Measurements from ENCODE around the gene ZNF668. TPM values are rescaled to one million over a fixed set of nuclear protein-coding genes. Genes with fewer than 3 reads are reported as not detected.

ZNF668 gene
- total RNA-seq, 1 donor from 2014 or later = 5.4 TPM

DNA sequence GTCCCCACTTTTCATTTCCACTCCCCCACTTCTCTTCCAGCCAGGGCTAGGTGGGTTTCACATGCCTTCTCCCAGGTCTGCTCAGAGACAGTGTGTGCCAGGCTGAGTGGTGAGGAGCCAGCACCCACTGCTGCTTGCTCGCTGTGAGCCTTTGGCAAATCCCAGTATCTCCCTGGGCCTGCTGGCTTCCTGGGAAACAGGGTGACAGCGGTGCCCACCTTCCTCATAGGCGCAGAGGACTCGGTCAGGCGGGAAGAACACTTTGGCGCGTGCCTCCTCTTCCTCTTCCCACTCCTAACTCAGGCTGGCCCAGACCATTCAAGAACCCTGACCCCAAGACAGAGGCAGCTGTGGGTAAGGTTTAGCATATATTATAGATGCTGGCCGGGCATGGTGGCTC is 15.2 kb upstream of the ZNF668 start:
- no peak overlapping the region for H3K27ac ChIP-seq
- peaks cover 17% of the 10 kb centered on the region for H3K4me1 ChIP-seq
- H3K4me3 ChIP-seq = no peak overlapping the region
- intact Hi-C loops (cut with DNase I) = loop anchor here (10.0 kb wide), 1 partner anchor 56 kb away; no protein-coding TSS in a partner anchor
- H3K27me3 ChIP-seq = no peaks in the 10 kb centered on the region
- no peaks in the 10 kb centered on the region for H3K9me3 ChIP-seq
- no peak for TF ChIP-seq POLR2A (IDR thresholded peaks at IDR 0.05)
- TF ChIP-seq, protein P1, sequence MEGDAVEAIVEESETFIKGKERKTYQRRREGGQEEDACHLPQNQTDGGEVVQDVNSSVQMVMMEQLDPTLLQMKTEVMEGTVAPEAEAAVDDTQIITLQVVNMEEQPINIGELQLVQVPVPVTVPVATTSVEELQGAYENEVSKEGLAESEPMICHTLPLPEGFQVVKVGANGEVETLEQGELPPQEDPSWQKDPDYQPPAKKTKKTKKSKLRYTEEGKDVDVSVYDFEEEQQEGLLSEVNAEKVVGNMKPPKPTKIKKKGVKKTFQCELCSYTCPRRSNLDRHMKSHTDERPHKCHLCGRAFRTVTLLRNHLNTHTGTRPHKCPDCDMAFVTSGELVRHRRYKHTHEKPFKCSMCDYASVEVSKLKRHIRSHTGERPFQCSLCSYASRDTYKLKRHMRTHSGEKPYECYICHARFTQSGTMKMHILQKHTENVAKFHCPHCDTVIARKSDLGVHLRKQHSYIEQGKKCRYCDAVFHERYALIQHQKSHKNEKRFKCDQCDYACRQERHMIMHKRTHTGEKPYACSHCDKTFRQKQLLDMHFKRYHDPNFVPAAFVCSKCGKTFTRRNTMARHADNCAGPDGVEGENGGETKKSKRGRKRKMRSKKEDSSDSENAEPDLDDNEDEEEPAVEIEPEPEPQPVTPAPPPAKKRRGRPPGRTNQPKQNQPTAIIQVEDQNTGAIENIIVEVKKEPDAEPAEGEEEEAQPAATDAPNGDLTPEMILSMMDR (IDR thresholded peaks at IDR 0.05) = no peak
- TF ChIP-seq POLR2AphosphoS5 (IDR thresholded peaks at IDR 0.05; ENCODE audit: insufficient read depth in 1 of 2, low read depth in 1 of 2) = no peak
- DNase-seq (ENCODE audit: extremely low spot score in 2 of 2) = no peak
- peaks cover 0 to 18% of the 10 kb centered on the region in 2 donors for H3K36me3 ChIP-seq

GRCh38 chr16:31088459-31089183 is 14.6 kb upstream of the ZNF668 start, which contains the start of gene PRSS53:
PRSS53 (minus strand) TSS chr16:31088943; CDS start chr16:31088809, 134 bp downstream.
- no peak for DNase-seq (ENCODE audit: extremely low spot score in 2 of 2)

GRCh38 chr16:31087971-31088370 is 13.9 kb upstream of the ZNF668 start:
- Histone ChIP-seq H3K27ac (no peak overlapping the region), H3K4me1 (peaks cover 5% of the 10 kb centered on the region), H3K9me3 (no peaks in the 10 kb centered on the region), H3K36me3 (peaks cover 0 to 27% of the 10 kb centered on the region in 2 donors), H3K27me3 (no peaks in the 10 kb centered on the region), H3K4me3 (no peak overlapping the region)
- no peak for TF ChIP-seq POLR2AphosphoS5 (IDR thresholded peaks at IDR 0.05; ENCODE audit: insufficient read depth in 1 of 2, low read depth in 1 of 2)
- TF ChIP-seq, protein P1 (IDR thresholded peaks at IDR 0.05) = no peak
- no peak for TF ChIP-seq POLR2A (IDR thresholded peaks at IDR 0.05)
- no peak for DNase-seq (ENCODE audit: extremely low spot score in 2 of 2)
- intact Hi-C loops (cut with DNase I) = loop anchor here (10.0 kb wide), 1 partner anchor 57 kb away; no protein-coding TSS in a partner anchor

More at GRCh38 chr16:31088459-31089183, 14.6 kb upstream of the ZNF668 start, which contains the start of gene PRSS53:
- intact Hi-C loops (cut with DNase I) = loop anchor here (10.0 kb wide), 1 partner anchor 56 kb away; no protein-coding TSS in a partner anchor
- no peaks in the 10 kb centered on the region for H3K9me3 ChIP-seq
- H3K27ac ChIP-seq = no peak within 1 kb of the TSS
- no peaks in the 10 kb centered on the region for H3K27me3 ChIP-seq
- TF ChIP-seq POLR2AphosphoS5 (IDR thresholded peaks at IDR 0.05; ENCODE audit: insufficient read depth in 1 of 2, low read depth in 1 of 2) (no peak), POLR2A (IDR thresholded peaks at IDR 0.05) (no peak)
- TF ChIP-seq, protein P1 (IDR thresholded peaks at IDR 0.05) = no peak
- H3K36me3 ChIP-seq = peaks cover 0 to 21% of the 10 kb centered on the region in 2 donors
- no peak within 1 kb of the TSS for H3K4me3 ChIP-seq
- peaks cover 11% of the 10 kb centered on the region for H3K4me1 ChIP-seq

DNA sequence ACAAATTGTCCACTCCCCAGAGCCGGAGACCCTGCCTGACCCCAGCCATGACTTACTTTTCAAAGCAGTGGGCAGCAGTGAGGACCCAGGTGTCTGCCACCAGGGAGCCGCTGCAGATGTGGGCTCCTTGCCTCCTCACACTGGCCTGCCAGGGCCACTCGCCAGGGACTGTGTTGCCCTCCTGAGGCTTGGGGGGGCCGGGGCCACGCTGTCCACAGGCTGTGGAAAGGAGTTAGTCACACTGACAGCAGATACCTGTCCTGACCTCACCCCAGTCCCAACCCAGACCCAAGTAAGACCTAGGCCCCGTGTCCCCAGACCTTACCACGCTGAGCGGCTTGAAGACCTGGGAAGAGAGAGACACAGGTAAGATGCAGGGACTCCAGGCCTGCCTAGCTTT is 13.4 kb upstream of the ZNF668 start:
- Histone ChIP-seq H3K27ac (no peak overlapping the region), H3K36me3 (peaks cover 0 to 32% of the 10 kb centered on the region in 2 donors), H3K4me3 (no peak overlapping the region), H3K9me3 (no peaks in the 10 kb centered on the region), H3K4me1 (peaks cover 2% of the 10 kb centered on the region), H3K27me3 (no peaks in the 10 kb centered on the region)
- TF ChIP-seq POLR2A (IDR thresholded peaks at IDR 0.05) (no peak), POLR2AphosphoS5 (IDR thresholded peaks at IDR 0.05; ENCODE audit: insufficient read depth in 1 of 2, low read depth in 1 of 2) (no peak)
- TF ChIP-seq, protein P1 (IDR thresholded peaks at IDR 0.05) = no peak
- no peak for DNase-seq (ENCODE audit: extremely low spot score in 2 of 2)
- intact Hi-C loops (cut with DNase I) = loop anchor here (10.0 kb wide), 1 partner anchor 57 kb away; no protein-coding TSS in a partner anchor

DNA sequence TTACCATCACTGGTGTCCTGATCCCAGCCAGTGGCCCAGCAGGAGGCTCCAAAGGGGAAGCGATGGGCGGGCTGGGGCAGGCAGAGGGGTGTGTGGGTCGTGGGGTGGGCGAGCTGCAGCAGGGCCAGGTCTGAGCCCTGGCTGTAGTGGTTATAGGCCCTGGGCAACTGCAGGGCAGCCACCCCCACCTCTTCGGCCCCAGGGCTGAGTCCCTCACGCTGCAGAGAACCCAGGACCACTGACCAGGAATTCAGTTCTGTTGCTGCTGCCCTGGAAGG is 12.5 kb upstream of the ZNF668 start:
- intact Hi-C loops (cut with DNase I) = loop anchor here (10.0 kb wide), 1 partner anchor 58 kb away; no protein-coding TSS in a partner anchor
- DNase-seq (ENCODE audit: extremely low spot score in 2 of 2) = no peak
- Histone ChIP-seq H3K27ac (no peak overlapping the region), H3K4me3 (no peak overlapping the region), H3K36me3 (peaks cover 0 to 40% of the 10 kb centered on the region in 2 donors), H3K9me3 (no peaks in the 10 kb centered on the region), H3K4me1 (peaks cover 11% of the 10 kb centered on the region), H3K27me3 (no peaks in the 10 kb centered on the region)
- TF ChIP-seq, protein P1 (IDR thresholded peaks at IDR 0.05) = no peak
- TF ChIP-seq POLR2AphosphoS5 (IDR thresholded peaks at IDR 0.05; ENCODE audit: insufficient read depth in 1 of 2, low read depth in 1 of 2) (no peak), POLR2A (IDR thresholded peaks at IDR 0.05) (no peak)
